Mucosa of descending colon (tissue), 3 donors: Measurements from ENCODE around the gene PDGFD. TPM values are rescaled to one million over a fixed set of nuclear protein-coding genes. Genes with fewer than 3 reads are reported as not detected.

Source experiments
- ATAC-seq: fragments of 200-7000 bp; cut with Tn5 transposase; one replicate; pipeline ENCODE4 v1.9.1; 2020; ENCODE audit warnings: mild to moderate bottlenecking, moderate library complexity
- DNase-seq, 3 donors: peaks; one replicate each; pipeline ENCODE4 v3.0.0-alpha.2; 2020
- H3K36me3 ChIP-seq: fragments of 200-600 bp; one replicate; pipeline ENCODE4 v1.8.0; 2021; ENCODE audit warnings: low read depth, mild to moderate bottlenecking
- H3K4me1 ChIP-seq: fragments of 200-600 bp; one replicate; pipeline ENCODE4 v1.8.0; 2021; ENCODE audit warnings: low read depth, mild to moderate bottlenecking
- H3K4me3 ChIP-seq: fragments of 200-600 bp; one replicate; pipeline ENCODE4 v1.8.0; 2021; ENCODE audit warnings: mild to moderate bottlenecking
- H3K9me3 ChIP-seq: fragments of 200-600 bp; one replicate; pipeline ENCODE4 v1.8.0; 2021; ENCODE audit warnings: mild to moderate bottlenecking
- intact Hi-C, 2 donors: fragments of 100-400 bp; cut with DNase I in 1 of 2; cut with micrococcal nuclease in 1 of 2; formaldehyde crosslinking; loops; one replicate each; pipeline versions ENCODE4 v1.11.0 to v1.11.1; 2022; cut with DNase I, micrococcal nuclease
- total RNA-seq, 3 donors: library from RNA; stranded (reverse); fragmentation: NEBNext Ultra II Directional in 2 of 3; extraction: Animal tissue kit (Norgen Biotek cat#: 25700) in 2 of 3; gene quantifications; one replicate each; pipeline versions ENCODE4 v1.2.1 to v1.2.4, GENCODE V29; 2021 to 2023
- TF ChIP-seq, protein P1 (sequence below): fragments of 200-600 bp; IDR thresholded peaks from one replicate; pipeline ENCODE4 v1.8.0; 2022; ENCODE audit warnings: antibody characterized with exemption, mild to moderate bottlenecking
- donor health status: DM: no; HTN: no; CAD: no; lungs with moderate emphysema.
- donor health status: DM: no; HTN: no; CAD: no.
- donor health status: DM: no; HTN: yes; CAD: no.

PDGFD gene
- total RNA-seq, 3 donors from 2014 or later, result 3.4 to 6.9 (median 5.7) TPM

GRCh38 chr11:103878646-103879045, 285.3 kb downstream of the PDGFD start:
- TF ChIP-seq, protein P1, sequence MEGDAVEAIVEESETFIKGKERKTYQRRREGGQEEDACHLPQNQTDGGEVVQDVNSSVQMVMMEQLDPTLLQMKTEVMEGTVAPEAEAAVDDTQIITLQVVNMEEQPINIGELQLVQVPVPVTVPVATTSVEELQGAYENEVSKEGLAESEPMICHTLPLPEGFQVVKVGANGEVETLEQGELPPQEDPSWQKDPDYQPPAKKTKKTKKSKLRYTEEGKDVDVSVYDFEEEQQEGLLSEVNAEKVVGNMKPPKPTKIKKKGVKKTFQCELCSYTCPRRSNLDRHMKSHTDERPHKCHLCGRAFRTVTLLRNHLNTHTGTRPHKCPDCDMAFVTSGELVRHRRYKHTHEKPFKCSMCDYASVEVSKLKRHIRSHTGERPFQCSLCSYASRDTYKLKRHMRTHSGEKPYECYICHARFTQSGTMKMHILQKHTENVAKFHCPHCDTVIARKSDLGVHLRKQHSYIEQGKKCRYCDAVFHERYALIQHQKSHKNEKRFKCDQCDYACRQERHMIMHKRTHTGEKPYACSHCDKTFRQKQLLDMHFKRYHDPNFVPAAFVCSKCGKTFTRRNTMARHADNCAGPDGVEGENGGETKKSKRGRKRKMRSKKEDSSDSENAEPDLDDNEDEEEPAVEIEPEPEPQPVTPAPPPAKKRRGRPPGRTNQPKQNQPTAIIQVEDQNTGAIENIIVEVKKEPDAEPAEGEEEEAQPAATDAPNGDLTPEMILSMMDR, result no peak
- H3K9me3 ChIP-seq, result no peaks in the 10 kb centered on the region
- no peaks in the 10 kb centered on the region for H3K36me3 ChIP-seq
- DNase-seq (no peak), ATAC-seq (no peak)
- intact Hi-C loops, result no loop called here
- H3K4me3 ChIP-seq, result no peak overlapping the region
- no peaks in the 10 kb centered on the region for H3K4me1 ChIP-seq

DNA sequence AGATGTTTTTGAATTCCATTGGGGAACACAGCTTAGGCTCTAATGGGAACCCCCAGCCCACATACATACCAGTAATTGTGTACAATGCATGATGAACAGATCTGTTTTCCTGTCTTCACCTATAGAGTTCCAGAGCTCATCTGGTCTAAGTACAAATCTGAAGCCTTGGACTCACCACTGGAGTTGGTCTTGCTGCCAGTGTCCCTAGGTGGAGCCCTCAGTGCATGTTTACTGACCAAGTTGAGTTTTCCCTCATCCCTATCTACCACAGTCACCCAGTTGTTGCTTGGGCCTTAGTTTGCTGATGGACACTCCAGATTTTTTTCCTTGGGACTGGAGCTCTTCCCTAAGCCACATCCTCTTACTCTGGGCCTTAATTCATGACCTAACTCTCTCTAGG, 286.7 kb downstream of the PDGFD start:
- ATAC-seq (no peak), DNase-seq (no peak)
- no peaks in the 10 kb centered on the region for H3K36me3 ChIP-seq
- intact Hi-C loops, result no loop called here
- H3K9me3 ChIP-seq, result no peaks in the 10 kb centered on the region
- no peaks in the 10 kb centered on the region for H3K4me1 ChIP-seq
- no peak overlapping the region for H3K4me3 ChIP-seq
- TF ChIP-seq, protein P1, result no peak

GRCh38 chr11:103875855-103876510, 288.0 kb downstream of the PDGFD start:
- no peak for ATAC-seq
- no peaks in the 10 kb centered on the region for H3K4me1 ChIP-seq
- H3K36me3 ChIP-seq, result no peaks in the 10 kb centered on the region
- H3K9me3 ChIP-seq, result no peaks in the 10 kb centered on the region
- no peak for DNase-seq
- H3K4me3 ChIP-seq, result no peak overlapping the region
- intact Hi-C loops, result no loop called here
- TF ChIP-seq, protein P1, result no peak

- no peaks in the 10 kb centered on the region for H3K36me3 ChIP-seq
- TF ChIP-seq, protein P1, result no peak
Observed at GRCh38 chr11:103872748-103873147, 291.2 kb downstream of the PDGFD start.

DNA sequence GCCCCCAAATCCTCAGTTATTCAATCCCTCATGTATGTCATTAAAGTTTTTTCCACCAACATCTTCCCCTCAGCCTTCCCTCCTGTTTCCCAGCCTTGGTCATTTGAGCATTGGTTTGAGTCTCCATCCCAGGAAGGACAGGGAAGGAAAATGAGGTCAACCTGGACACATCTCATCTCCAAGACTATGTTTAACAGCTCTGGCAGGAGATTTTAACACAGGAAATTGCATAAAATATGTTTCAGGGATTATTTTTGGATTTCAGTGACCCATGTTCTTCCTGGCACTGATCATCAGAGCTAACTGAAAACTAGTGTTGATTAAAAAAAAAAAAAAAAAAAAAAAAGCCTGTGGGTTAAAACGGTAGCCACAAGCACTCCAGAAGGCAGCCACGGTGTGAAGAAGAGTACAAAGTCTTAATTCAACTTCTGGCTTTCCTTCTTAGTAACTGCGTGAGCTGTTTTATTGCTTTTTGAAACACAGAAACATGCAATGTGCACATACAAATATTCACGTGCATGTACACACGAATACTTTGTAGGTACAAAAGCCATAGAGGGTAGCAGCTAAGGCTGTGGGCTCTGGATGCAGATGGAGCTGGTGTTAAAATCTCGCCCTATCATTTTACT, 291.9 kb downstream of the PDGFD start:
- intact Hi-C loops, result no loop called here
- TF ChIP-seq, protein P1, result no peak
- Histone ChIP-seq H3K9me3 (no peaks in the 10 kb centered on the region), H3K4me1 (no peaks in the 10 kb centered on the region), H3K4me3 (no peak overlapping the region), H3K36me3 (no peaks in the 10 kb centered on the region)
- DNase-seq (no peak), ATAC-seq (no peak)

More at GRCh38 chr11:103872748-103873147, 291.2 kb downstream of the PDGFD start:
- no peaks in the 10 kb centered on the region for H3K9me3 ChIP-seq
- DNase-seq (no peak), ATAC-seq (no peak)
- H3K4me3 ChIP-seq, result no peak overlapping the region
- no peaks in the 10 kb centered on the region for H3K4me1 ChIP-seq
- intact Hi-C loops, result no loop called here
